ENCODE results near the gene ATP6V0C. TPM values are rescaled to one million over a fixed set of nuclear protein-coding genes. Genes with fewer than 3 reads are reported as not detected.
"Not testable (repeated sequence)": the region's sequence is repeated elsewhere in the genome, so short reads cannot be mapped to it uniquely, and the experiment has no call there.

The ATP6V0C gene
- total RNA-seq, 1 donor from 2014 or later: 8.2 TPM

DNA sequence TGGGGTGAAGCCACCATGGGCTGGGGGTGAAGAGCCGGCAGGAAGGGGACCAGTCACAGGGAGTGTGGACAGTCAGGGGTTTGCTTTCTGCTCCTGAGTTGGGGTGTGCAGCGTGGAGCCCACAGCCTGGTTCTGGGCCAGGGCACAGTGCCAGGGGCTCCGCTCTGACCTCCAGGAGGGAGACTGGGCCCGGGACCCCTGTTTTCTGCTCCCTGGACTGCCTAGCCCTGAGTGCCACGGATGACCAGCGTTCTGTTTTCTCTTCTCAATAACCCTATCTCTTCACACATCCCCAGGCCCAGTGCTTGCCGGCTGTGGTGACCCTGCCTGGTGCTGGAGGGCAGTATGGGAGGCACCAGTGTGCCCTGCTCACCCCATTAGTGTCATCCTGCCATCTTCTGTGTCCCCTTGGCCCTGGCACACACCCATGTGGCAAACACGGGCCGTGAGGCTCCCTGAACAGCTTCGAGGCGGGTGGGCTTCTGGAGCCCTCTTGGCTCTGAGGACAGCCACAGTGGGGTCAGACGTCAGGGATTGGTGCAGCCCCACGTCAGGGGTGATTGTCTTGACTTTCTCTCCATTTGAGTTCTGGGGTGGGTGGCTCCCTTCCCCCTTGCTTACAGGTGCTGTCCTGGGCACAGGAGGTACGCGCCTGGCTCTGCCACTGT, 16.3 kb downstream of the ATP6V0C start:
- no peak for DNase-seq

DNA sequence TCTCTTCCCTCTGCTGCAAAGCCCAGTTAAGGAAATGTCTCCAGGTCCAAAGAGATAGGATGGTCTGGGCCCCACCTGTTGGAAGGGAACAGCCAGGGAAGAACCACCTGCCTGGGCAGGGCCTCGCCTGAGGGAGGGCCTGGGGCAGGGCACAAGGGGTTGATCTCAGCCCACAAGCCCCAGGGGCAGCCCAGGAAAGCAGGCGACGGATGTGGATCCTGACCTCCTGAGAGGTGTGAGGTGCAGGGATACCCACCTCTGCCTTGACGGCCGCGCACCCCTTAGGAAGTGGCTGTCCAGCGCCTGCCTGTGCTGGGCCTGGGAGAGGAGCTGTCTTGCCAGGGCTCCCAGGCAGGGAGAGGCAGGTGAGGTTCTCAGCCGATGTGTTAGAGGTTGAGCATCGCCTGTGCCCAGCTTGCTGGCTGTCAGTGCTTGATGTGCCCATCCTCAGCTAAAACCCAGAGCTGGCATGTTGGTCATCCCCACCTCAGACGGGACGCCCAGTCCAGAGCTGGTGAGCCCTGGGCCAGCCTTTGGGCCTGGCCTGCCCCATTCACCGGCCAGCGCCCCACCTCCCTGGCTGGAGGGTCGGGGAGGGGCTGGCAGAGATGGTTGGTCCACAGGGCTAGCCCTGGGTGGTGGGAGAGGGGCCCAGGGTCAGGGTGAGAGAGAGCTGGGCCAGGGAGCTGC, 17.0 kb downstream of the ATP6V0C start:
- DNase-seq: no peak

DNA sequence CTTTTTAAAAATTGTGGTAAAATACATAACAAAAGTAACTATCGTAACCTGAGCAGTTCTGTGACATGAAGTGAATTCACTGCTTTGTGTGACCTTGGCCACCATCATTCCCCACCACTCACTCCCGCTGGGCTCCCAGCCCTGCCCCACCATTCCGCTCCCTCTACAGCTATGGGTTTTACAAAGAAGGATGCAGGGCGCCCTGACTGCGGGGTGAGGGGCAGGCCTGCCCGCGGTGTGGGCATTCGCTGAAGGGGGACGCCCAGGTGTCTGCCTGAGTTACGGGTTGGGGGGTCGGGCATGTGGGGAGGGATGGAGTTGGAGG, 17.6 kb downstream of the ATP6V0C start, which contains the start of gene CEMP1:
Gene CEMP1, minus strand, starts transcription at position 38 of the 325 bp plus-strand sequence. CDS start 335 bp downstream, outside the sequence.
- no peak for DNase-seq

DNA sequence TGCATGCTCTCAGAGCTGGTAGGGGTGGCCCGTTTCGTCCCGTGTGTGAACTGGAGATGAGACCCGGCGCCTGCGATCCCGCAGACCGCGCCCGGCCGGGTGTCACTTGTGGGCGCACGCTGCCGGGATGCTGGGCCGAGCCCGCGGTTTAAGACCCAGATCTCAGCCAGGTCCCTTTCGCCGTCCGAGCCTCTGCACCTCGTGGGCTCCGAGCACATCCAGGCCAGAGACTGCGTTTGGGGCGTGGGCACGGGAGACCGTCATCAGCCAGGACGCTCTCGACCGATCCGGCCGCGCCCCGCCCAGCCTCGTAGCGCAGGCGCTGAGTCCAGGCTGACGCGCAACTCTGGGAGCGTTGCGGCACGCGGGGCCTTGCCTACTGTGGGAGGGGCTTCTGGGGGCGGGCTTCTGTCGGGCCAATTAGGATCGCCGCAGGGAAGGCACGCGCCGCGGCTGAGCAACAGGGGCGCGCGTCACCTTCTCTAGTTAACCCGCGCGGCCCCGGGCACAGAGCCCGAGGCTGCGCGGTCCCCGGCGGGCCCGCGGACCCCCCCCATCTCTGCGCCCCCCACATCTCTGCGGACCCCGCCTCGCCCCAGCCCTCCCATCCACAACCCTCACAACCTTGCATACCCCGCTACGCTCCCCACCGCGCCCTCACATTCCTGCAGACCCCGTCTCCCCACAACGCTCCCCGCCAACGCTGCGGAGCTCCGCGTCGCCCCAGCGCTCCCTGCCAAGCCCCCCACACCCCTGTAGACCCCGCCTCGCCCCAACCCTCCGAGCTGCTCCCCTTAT, 18.1 kb downstream of the ATP6V0C start:
- DNase-seq: peak; percentile 98

DNA sequence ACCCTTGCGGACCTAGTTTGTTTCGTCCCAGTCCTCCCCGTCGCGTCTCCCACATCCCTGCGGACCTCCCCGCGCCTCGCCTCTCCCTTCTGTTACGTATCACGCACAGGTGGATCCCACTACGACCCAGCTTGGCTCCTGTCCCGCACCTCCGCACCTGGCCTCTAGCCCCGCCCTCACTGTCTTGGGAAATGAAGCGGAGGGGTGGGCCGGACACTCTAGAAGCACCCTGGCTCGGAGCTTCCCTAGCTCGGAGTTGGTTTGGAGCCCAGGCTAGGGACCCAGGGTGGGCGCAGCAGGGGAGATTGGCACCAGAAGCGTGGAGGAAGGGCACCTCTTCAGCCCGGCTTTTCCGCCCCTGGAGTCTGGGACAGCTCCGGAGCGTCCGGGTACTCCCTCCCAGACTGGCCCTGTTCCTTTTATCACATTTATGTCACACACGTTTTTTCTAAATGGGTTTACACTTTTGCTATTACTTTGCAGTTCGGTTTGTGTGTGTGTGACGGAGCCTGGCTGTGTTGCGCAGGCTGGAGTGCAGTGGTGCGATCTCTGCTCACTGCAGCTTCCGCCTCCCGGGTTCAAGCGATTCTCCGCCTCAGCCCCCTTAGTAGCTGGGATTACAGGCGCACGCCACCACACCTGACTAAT, 18.9 kb downstream of the ATP6V0C start:
- DNase-seq: peak; percentile 52

DNA sequence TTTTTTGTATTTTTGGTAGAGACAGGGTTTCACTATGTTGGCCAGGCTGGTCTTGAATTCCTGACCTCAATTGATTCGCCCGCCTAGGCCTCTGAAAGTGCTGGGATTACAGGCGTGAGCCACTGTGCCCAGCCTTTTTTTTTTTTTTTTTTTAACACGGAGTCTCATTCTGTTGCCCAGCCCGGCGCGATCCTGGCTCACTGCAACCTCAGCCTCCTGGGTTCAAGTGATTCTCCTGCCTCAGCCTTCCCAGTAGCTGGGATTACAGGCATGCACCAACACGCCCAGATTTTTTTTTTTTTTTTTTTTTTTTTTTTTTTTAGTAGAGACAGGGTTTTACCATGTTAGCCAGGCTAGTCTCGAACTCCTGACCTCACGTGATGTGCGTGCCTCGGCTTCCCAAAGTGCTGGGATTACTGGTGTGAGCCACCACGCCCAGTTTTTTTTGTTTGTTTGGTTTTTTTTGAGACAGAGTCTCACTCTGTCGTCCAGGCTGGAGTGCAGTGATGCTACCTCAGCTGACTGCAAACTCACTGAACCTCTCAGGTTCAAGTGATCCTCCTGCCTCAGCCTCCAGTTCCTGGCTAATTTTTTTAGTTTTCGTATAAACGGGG, 19.5 kb downstream of the ATP6V0C start:
- not testable (repeated sequence) for DNase-seq

DNA sequence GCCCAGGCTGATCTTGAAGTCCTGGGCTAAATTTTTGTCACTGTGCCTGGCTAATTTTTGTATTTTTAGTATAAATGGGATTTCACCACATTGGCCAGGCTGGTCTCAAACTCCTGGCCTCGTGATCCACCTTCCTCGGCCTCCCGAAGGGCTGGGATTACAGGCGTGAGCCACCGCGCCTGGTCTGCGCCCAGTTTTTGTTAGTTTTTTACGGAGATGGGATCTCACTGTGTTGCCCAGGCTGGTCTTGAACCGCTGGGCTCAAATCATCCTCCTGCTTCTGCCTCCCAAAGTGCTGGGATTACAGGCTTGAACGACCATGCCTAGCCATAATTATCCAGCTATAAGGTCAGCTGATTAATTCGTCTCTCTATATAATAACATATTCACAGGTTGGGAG, 20.2 kb downstream of the ATP6V0C start:
- no peak for DNase-seq

DNA sequence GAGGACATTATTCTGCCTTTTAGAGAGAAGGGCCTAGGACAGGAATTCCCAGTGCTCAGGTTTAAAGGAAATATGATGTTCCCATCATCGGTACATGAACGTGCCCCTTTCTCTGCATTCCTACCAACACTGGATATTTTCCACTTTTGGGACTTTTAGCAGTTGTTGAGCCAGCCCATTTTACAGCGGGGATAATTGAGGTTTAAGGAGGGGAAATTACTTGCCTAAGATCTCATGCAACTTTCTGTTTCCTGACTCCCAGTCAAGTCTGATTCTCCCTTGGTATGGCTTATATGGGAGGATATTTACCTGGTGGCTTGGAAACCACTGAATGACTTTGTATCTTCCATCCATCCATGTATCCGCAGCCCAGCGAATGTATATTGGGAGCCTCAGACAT, 20.6 kb downstream of the ATP6V0C start:
- not testable (repeated sequence) for DNase-seq

DNA sequence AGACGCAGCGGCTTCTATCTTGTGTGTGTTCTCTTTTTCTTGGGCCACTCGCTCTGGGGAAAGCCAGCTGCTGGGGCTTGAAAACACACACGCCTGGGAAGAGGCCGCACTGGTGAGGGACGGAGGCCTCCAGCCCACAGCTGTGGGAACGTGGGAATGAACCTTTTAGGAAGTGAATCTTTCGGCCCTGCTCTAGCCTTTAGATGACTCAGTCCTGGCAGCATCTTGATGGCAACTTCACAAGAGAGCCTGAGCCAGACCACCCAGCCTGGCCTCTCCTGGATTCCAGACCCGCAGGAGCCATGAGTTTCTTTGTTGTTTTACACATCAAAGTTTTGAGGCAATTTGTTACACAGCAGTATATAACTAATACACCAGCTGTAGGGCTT, 21.9 kb downstream of the ATP6V0C start:
- DNase-seq: no peak

DNA sequence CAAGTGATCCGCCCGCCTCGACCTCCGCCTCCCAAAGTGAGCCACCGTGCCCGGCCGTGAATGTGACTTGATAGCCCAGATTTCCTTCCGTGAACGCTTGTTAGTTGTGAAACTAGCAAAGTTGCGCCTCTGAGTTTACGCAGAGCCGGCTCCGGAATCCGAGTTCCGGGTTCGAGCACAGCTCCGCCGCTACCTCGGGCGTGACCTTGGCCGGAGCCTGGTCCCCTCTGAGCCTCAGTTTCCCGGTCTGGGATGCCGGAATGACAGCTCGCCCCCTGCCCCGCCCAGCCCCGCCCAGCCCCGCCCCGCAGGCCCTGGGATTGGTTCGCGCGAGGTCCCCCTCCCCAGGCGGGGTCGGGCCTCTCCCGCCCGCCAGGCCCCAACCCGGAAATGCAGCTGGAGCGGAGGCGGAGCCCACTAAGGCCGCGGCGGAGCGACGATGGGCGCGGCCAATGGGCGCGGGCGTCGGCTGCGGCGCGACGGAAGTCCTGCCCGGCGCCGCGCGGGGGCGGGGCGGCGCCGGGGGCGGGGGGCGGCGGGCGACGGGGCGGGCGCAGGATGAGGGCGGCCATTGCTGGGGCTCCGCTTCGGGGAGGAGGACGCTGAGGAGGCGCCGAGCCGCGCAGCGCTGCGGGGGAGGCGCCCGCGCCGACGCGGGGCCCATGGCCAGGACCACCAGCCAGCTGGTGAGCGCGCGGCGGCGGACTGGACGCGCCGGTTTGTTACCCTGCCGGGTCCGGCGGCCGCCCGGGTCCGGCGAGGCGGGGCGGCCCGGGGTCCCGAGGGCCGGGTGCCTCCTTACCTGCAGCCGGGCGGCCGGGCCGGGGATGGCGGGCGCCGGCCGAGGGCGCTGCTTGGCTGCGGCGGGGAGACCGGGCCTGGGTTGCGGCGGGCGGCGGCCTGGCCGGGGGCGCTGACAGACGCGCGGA, 24.0 kb downstream of the ATP6V0C start, which contains the start of gene PDPK1:
Gene PDPK1, plus strand, starts transcription at position 571 of the 929 bp plus-strand sequence. Its CDS starts 92 bp downstream, at position 663.
- peak; percentile 96 for DNase-seq

DNA sequence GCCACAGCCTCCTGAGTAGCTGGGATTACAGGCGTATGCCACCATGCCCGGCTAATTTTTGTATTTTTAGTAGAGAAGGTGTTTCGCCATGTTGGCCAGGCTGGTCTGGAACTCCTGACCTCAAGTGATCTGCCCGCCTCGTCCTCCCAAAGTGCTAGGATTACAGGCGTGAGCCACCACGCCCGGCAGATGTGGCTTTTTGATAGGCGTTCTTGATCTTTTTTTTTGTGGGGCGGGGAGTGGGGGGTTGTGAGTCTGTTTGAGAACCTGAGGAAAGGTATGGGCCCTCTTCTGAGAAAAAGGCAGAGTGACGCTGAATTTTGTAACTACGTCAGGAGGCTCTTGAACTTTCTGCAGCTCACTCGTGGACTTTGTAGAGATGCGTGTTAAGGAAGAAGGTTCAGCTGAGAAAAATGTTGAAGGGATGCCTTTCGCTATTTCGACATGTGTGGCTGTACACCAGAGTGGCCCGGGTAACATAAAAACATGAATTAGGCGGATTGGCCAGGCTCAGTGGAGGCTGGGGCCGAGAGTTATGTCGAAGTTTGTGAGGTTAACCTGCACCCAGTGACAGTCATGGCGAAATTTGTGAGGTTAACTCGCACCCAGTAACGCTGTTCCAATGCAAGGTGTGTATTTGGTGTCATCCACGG, 25.6 kb downstream of the ATP6V0C start:
- not testable (repeated sequence) for DNase-seq

DNA sequence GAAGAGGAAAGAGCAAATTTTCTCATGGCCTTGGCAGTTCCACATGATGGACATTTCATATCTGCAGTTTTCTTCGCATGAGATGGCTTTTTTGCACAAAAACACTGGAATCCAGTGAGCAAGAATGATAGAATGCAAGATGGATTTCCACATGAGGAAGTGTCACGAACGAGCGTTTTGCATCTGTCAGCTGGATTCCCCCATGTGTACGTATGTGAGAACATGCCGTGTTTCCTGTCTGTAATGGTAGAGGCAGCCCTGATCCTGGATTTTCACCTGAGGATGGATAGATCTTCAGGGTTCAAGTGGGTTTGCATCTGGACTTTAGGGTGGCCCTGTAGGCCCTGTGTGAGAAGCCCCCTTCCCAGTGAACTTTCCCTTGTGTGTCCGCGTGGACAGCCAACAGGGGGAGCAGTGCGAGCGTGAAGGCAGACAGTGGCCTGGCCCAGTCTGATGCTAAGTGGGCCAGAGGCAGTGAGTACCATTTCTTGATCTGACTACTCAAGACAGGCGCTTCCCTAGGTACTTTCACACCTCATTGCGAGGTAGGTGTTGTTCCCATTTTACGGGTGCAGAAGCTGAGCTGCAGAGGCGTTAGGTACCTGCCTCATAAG, 26.2 kb downstream of the ATP6V0C start:
- DNase-seq: peak; percentile 50

DNA sequence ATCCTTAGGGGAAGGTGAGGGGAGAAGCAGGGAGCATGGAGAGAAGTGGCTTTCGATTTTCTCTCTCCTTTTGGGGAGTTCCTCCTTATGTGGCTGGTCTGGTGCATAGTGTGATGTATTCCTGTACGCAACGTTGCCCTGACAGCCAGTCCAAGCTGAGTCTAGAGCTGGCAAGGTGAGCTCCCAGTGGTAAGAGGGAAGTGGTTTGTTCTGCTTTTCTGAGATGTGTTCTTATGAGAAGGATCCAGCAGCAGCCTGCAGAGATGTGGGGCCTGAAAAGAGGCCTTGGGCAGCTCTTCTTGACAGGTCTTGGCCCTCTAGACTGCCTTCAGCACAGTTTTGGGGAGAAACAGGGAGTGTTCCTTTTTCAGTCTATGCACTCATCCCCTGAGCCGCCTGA, 27.2 kb downstream of the ATP6V0C start:
- DNase-seq: not testable (repeated sequence)

DNA sequence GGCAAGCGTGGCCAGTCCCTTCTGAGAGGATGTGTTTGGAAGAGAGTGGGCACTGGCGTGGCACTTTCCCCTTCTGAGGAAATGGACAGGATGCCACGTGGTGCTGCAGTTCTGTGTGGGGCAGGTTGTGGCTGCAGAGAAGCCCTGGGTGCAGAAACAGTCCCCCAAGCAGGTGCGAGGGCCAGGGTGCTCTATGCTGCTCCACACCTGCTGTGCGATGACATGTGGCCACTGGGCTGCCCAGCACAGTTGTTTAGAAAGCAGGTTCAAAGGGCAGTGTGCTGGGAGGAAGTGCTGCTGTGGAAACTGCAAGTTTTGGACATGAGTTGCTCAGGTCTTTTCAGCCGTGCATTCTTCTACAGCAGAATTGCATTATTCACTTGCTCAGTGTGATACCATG, 27.7 kb downstream of the ATP6V0C start:
- peak; percentile 35 for DNase-seq

DNA sequence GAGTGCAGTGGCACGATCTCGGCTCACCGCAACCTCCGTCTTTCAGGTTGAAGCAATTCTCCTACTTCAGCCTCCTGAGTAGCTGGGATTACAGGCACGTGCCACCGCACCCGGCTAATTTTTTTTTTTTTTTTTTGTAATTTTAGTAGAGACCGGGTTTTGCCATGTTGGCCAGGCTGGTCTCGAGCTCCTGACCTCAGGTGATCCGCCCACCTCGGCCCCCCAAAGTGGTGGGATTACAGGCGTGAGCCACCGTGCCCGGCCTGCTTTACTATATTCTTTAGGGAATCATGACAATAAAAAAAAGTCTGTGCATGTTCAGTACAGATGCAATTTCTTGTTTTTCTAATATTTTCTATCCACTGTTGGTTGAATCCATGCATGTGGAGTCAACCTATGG, 30.0 kb downstream of the ATP6V0C start:
- DNase-seq: not testable (repeated sequence)

DNA sequence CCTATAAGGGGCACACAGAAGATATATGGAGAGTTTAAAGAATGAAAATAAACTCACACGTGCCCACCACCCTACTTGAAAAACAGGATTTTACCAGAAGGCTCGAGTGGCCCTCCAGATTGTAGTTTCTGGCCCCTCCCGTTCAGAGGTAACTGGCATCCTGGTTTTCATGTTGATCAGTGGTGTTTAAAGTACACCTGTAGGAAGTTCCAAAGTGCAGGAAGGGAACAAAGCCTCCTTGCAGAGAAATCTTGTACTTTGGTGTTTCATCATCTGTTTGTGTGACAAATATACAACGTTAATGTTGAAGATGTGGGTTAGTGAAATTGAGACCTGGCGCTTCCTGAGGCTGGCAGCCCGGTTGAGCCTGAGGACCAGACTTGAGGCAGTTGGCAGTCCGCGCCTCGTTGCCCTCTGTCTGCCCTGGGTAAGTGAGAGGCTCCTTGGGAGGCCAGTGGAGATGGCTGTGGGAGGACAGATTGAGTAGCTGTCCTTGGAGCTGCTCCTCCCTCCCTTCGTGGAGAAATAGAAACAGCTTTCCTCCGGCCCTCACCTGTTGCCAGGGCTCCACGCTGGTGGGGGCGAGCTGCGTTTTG, 36.6 kb downstream of the ATP6V0C start:
- not testable (repeated sequence) for DNase-seq

DNA sequence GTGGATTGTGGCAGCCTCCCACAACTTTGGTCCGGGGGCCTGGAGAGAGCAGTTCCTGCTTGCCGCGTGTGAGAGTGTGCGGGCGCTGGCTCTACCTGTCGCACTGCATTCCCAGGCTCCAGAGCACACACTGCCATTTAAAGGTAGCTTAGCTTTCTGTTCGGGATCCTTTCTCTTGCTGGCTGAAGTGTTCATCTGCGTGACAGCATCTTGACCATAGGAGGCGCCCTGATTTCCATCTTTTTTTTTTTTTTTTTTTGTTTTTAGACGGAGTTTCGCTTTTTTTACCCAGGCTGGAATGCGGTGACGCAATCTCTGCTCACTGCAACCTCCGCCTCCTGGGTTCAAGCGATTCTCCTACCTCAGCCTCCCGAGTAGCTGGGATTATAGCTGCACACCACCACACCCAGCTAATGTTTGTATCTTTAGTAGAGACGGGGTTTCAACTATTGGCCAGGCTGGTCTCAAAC, 37.7 kb downstream of the ATP6V0C start:
- not testable (repeated sequence) for DNase-seq

DNA sequence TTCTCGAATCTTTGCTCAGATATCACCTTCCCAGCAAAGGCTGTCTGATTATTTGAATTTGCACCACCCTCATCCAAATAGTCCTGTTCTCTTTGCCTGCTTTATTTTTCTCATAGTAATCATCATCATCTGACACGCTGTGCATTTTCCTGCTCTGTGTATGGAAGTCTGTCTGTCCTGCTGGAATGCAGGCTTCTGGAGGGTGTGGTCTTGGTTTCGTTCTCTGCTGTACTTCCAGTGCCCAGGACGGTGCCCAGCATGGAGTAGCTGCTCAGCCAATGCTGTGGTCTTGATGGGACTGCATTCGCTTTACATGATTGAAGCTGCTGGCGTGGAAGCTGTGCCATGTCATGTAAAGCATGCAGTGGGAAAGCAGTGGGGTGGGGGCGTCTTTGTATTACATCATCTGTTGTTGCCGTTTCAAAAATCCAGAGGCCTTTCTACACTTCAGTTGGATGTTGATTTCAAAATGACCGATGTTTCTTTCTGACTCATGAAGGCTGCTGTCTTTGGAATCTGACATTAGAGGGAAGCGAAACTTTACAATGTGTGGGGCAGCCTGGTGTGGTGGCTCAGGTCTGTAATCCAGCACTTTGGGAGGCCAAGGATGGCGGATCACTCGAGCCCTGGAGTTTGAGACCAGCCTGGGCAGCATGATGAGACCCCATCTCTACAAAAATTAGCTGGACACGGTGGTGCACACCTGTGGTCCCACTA, 41.1 kb downstream of the ATP6V0C start:
- DNase-seq: not testable (repeated sequence)

DNA sequence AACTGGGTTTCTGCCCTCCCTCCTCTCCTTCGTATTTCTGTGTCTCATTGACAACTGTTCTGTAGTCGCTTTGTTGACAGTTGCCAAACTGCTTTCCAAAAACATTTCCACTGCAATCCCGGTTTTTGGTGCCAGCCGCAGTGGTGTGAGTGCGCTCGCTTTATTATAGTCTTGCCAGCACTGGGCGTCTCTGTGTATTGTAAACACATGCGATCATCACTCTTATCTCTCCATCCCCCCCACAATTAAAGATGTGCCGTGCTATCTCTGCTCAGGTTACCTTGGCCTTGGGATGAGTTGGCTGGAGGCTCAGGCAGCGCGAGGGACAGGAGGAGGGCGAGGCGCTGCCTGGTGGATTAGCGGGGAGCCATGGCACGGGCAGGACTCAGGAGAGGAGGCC, 43.4 kb downstream of the ATP6V0C start:
- DNase-seq: not testable (repeated sequence)

All from dermis blood vessel endothelial cell (primary cell).